Immature natural killer cell (primary cell): Measurements from ENCODE around the gene MIER1. TPM values are rescaled to one million over a fixed set of nuclear protein-coding genes. Genes with fewer than 3 reads are reported as not detected.
"Not testable (repeated sequence)": the region's sequence is repeated elsewhere in the genome, so short reads cannot be mapped to it uniquely, and the experiment has no call there.

Source experiments
- DNase-seq, 3 donors: peaks; one replicate each; pipeline ENCODE4 v3.0.0; 2022; ENCODE audit warnings: mixed read lengths in 1 of 3
- H3K27ac Mint-ChIP-seq, 6 donors: one replicate each; pipeline ENCODE4 v1.8.0; 2020; ENCODE audit warnings: mixed read lengths in 6 of 6, mild to moderate bottlenecking in 5 of 6, inconsistent platforms in 4 of 6, moderate library complexity in 3 of 6
- H3K27me3 Mint-ChIP-seq, 3 donors: one replicate each; pipeline ENCODE4 v1.8.0; 2020 to 2021; ENCODE audit warnings: low read depth in 3 of 3, mild to moderate bottlenecking in 3 of 3, mixed read lengths in 3 of 3, moderate library complexity in 3 of 3, inconsistent platforms in 1 of 3
- H3K36me3 Mint-ChIP-seq, 3 donors: one replicate each; pipeline ENCODE4 v1.8.0; 2020; ENCODE audit warnings: mixed read lengths in 3 of 3, inconsistent platforms in 2 of 3, mild to moderate bottlenecking in 2 of 3
- H3K4me1 Mint-ChIP-seq, 2 donors: one replicate each; pipeline ENCODE4 v1.8.0; 2020; ENCODE audit warnings: inconsistent platforms in 2 of 2, mild to moderate bottlenecking in 2 of 2, mixed read lengths in 2 of 2, moderate library complexity in 1 of 2
- H3K4me3 Mint-ChIP-seq, 5 donors: one replicate each; pipeline ENCODE4 v1.8.0; 2020; ENCODE audit warnings: mild to moderate bottlenecking in 5 of 5, mixed read lengths in 5 of 5, inconsistent platforms in 3 of 5, moderate library complexity in 3 of 5
- H3K9me3 Mint-ChIP-seq, 6 donors: one replicate each; pipeline ENCODE4 v1.8.0; 2020; ENCODE audit warnings: mild to moderate bottlenecking in 6 of 6, mixed read lengths in 6 of 6, inconsistent platforms in 4 of 6, moderate library complexity in 3 of 6
- polyA plus RNA-seq, 3 donors: library from polyadenylated mRNA; unstranded; fragments of 300-500 nt; fragmentation: Illumina TruSeq; gene quantifications; one replicate each; pipeline ENCODE4 v1.2.3, GENCODE V29; 2021

Gene MIER1
- 10 to 100 TPM; 24.0 to 48.7 (median 42.0) TPM for polyA plus RNA-seq

DNA sequence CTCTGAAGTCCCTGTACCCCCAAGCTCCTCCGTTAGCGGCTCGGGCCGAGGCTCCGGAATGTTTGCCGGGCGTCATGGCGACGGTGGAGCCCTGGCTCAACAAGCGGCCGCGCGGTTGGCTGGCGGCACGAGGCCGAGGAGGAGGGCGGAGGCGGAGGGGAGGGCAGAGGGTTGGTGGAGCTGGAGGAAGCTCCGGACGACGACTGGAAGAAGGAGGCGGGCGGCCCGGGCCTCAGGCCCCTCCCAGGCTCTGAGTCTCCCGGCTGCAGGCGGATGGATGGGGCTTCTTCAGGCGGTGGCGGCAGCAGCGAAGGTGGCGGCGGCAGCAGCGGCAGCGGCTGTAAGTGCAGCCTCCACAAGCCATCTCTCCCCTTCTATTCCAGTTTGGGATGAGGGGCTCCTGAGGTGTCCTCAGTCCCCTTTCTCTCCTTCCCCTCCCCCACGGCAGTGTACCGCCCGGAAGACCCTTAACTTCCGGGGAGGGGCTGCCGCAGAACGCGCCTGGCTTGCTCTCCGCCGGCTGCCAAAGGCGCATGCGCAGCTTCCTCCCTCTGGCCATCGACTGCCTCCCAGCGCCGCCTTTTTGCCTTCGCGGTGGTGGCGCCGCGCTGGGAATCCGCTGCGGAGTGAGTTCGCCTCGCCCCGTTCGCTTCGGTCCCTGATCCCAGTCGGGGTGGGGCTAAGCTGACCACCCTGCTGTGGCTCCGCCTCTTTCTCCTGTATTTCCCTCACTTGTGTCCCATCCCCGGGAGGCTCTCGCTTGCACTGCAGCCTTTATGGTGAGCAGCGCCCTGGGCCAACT is at the start of gene MIER1, which contains the start of gene DNAI4:
MIER1 (plus strand) TSS at position 235 of the 802 bp plus-strand sequence; CDS start at position 274, 39 bp downstream.
DNAI4 (minus strand) TSS at position 101 of the 802 bp plus-strand sequence; CDS start at position 76, 25 bp downstream.
- peak within 1 kb of the TSS; percentile 96 to 98 (median 96) for H3K27ac Mint-ChIP-seq
- H3K4me3 Mint-ChIP-seq: peak within 1 kb of the TSS; percentile 94 to 97 (median 96)
- H3K27me3 Mint-ChIP-seq: peaks cover 11 to 14% (median 14%) of the 10 kb centered on the region in 3 donors
- peak; percentile 99 for DNase-seq
- no peaks in the 10 kb centered on the region for H3K9me3 Mint-ChIP-seq
- no peaks in the 10 kb centered on the region for H3K36me3 Mint-ChIP-seq
- H3K4me1 Mint-ChIP-seq: peaks cover 33 to 53% of the 10 kb centered on the region in 2 donors

DNA sequence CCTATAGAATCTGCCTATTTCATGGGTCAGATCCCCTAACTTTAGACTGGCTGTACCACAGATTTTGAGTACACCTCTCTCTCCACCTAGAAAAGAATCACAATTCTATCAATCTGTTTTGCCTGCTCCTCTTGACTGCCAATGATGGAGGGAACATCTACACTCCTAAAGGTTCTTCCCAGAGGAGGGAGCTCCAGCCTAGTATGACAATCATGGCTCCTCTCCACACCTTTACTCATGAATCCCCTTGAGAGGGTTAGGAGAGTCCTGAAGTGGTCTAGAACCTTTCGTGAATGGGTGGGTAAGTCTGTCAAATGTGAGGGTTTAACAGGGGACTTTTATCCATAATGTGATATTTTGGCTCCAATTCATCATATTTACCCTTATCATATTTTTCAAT is 48.1 kb upstream of the MIER1 start:
- no peak for DNase-seq
- H3K4me1 Mint-ChIP-seq: no peaks in the 10 kb centered on the region
- no peak overlapping the region for H3K4me3 Mint-ChIP-seq
- H3K27ac Mint-ChIP-seq: no peak overlapping the region
- H3K36me3 Mint-ChIP-seq: peaks cover 0 to 5% (median 4%) of the 10 kb centered on the region in 3 donors
- peaks cover 0 to 10% (median 5%) of the 10 kb centered on the region in 6 donors for H3K9me3 Mint-ChIP-seq
- peaks cover 0 to 3% (median 3%) of the 10 kb centered on the region in 3 donors for H3K27me3 Mint-ChIP-seq

DNA sequence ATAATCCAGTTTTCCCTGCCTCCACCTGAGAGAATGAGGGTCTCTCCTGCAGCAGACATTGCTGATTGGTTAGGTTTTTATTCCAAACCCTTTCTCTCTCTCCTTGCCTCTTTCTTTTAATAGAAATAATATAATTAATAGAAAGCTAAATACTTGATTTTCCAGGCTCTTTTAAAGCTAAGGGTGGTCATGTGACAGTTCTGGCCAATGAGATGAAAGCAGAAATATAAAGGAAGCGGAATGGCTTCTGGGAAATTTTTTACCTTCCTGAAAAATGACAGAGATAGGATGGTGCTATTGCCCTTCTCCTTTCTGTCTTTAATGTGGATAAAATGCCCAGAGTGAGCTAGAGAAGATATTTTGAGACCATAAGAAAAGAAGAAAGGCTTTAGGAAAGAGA is 35.8 kb upstream of the MIER1 start:
- H3K36me3 Mint-ChIP-seq: no peaks in the 10 kb centered on the region
- H3K27ac Mint-ChIP-seq: no peak overlapping the region
- H3K9me3 Mint-ChIP-seq: no peaks in the 10 kb centered on the region
- peaks cover 0 to 3% (median 2%) of the 10 kb centered on the region in 3 donors for H3K27me3 Mint-ChIP-seq
- H3K4me1 Mint-ChIP-seq: no peaks in the 10 kb centered on the region
- H3K4me3 Mint-ChIP-seq: no peak overlapping the region
- no peak for DNase-seq

DNA sequence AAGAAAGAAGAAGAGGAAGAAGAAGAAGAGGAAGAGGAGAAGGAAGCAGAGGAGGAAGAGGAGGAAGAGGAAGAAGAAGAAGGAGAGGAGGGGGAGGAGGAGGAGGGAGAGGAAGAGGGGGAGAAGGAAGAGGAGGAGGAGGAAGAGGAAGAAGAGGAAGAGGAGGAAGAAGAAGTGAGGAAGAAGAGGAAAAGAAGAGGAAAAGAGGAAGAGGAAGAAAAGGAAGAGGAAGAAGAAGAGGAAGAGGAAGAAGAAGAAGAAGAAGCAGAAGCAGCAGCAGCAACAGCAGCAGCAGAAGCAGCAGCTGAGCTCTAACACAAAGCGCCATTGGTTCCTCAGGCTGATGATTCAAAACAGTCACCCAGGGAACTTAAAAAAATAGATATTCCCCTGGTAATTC is 34.2 kb upstream of the MIER1 start:
- DNase-seq: no peak
- Mint-ChIP-seq H3K9me3 (no peaks in the 10 kb centered on the region), H3K36me3 (no peaks in the 10 kb centered on the region), H3K4me3 (no peak overlapping the region), H3K27ac (no peak overlapping the region), H3K27me3 (peaks cover 2 to 3% (median 2%) of the 10 kb centered on the region in 3 donors), H3K4me1 (no peaks in the 10 kb centered on the region)

DNA sequence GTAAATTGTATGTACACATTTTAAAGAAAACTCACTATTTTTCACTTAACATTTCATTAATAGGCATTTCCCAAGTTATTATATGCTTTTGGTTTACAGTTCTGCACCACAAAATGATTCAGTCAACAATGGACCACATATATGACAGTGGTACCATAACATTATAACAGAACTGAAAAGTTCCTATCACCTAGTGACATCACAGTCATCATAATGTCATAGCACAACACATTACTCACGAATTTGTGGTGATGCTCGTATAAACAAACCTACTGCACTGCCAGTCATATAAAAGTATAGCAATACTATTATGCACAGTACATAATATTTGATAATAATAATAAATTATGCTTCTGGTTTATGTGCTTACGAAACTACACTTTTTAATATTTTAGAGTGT is 31.1 kb upstream of the MIER1 start:
- no peaks in the 10 kb centered on the region for H3K36me3 Mint-ChIP-seq
- no peaks in the 10 kb centered on the region for H3K9me3 Mint-ChIP-seq
- no peak overlapping the region for H3K27ac Mint-ChIP-seq

DNA sequence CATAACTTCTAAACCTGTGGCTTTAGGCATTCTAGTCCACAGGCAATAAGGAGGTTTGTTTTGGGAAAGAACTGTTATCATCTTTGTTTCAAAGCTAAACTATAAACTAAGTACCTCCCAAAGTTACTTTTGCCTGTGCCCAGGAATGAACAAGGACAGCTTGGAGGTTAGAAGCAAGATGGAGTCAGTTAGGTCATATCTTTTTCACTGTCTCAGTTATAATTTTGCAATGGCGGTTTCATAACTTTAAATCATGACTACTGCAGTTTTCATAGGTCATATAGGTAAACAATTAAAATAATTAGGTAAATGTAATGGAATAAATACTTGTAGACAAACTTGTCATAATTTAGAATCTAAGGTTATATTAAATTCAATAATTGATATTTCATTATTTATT is 9.6 kb upstream of the MIER1 start:
- H3K27ac Mint-ChIP-seq, H3K9me3 Mint-ChIP-seq, H3K4me1 Mint-ChIP-seq, DNase-seq, H3K36me3 Mint-ChIP-seq, H3K4me3 Mint-ChIP-seq, H3K27me3 Mint-ChIP-seq: not testable (repeated sequence)

More for the DNA sequence above, 31.1 kb upstream of the MIER1 start:
- no peak for DNase-seq
- H3K4me3 Mint-ChIP-seq: no peak overlapping the region
- peaks cover 2 to 4% (median 2%) of the 10 kb centered on the region in 3 donors for H3K27me3 Mint-ChIP-seq
- H3K4me1 Mint-ChIP-seq: no peaks in the 10 kb centered on the region

DNA sequence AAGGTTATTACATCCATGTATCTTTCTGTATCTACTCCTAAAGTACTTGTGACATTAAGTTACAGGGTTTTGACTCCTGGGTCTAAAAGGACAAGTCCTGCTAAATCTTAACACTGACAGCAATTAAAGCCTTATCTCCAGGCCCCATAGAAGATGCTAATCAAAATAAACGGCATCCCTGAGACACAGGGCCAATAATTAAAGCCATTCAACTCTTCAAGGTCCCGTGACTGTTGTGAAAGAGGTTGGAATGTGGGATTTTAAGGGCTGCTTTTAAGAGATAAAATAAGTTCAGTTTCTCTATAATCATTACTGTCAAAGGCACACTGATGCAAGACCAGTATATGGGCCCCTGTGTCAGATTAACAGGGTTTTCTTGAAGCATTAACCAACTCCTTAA is 8.5 kb upstream of the MIER1 start:
- Mint-ChIP-seq H3K4me3 (no peak overlapping the region), H3K27me3 (peaks cover 0 to 2% (median 0%) of the 10 kb centered on the region in 3 donors), H3K36me3 (peaks cover 0 to 8% (median 3%) of the 10 kb centered on the region in 3 donors), H3K9me3 (no peaks in the 10 kb centered on the region), H3K4me1 (no peaks in the 10 kb centered on the region), H3K27ac (no peak overlapping the region)
- DNase-seq: no peak

DNA sequence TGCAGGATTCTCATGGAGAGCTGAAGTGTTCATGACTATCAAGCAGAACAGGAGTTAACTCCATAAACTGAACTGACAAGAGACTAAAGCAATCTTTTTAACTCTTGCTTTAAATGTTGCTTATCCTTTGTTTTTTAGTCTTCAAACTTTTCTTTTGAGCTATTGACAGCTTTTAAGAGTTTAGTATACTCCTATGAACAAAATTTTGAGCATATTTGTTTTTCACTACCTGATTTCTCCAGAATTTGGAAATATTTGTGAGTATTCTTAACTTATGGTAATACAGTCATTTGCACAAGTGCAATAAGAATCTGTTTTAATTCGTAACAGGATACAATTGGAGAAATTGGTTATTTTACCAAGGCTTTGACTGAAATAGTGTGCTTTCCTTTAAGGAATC is 7.3 kb upstream of the MIER1 start:
- no peak overlapping the region for H3K4me3 Mint-ChIP-seq
- H3K27me3 Mint-ChIP-seq: peaks cover 0 to 2% (median 0%) of the 10 kb centered on the region in 3 donors
- no peak overlapping the region for H3K27ac Mint-ChIP-seq
- H3K36me3 Mint-ChIP-seq: peaks cover 0 to 8% (median 3%) of the 10 kb centered on the region in 3 donors
- no peak for DNase-seq
- H3K4me1 Mint-ChIP-seq: no peaks in the 10 kb centered on the region
- H3K9me3 Mint-ChIP-seq: no peaks in the 10 kb centered on the region

DNA sequence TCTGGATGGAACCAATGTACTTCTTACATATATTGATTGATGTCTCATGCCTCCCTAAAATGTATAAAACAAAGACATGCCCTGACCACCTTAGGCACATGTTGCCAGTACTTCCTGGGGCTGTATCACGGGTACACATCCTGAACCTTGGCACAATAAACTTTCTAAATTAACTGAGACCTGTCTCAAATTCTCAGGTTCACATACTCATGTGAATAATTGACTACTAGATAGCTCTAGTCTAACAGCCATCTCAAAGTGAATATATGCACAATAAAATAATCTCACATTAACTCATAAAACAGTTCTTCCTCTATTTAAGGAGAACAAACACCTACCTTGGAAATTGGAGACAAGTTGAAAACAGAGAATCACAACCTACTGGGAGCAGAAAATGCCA is 5.7 kb upstream of the MIER1 start:
- H3K9me3 Mint-ChIP-seq: no peaks in the 10 kb centered on the region
- H3K27ac Mint-ChIP-seq: no peak overlapping the region
- H3K4me3 Mint-ChIP-seq: no peak overlapping the region
- DNase-seq: no peak
- peaks cover 0 to 3% (median 2%) of the 10 kb centered on the region in 3 donors for H3K27me3 Mint-ChIP-seq
- H3K4me1 Mint-ChIP-seq: peaks cover 8 to 9% of the 10 kb centered on the region in 2 donors
- peaks cover 0 to 8% (median 3%) of the 10 kb centered on the region in 3 donors for H3K36me3 Mint-ChIP-seq

DNA sequence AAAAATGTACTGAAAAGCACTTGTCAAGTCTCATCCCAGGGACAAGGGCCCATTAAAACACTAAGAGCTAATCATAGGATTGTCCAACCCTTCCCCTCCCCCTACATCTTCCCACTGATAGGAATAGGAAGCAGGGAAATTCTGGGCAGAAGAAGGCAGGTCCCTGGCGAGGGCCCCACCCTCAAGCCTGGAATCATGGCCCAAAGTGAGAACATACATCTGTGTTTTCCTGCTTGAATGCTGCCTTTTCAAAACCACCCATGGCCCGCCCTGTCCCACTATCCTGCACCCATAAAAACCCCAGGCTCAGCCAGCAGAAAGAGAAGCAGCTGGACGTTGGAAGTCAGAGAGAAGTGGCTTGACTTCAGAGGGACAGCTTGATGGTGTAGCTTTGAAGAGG is 5.0 kb upstream of the MIER1 start:
- H3K27me3 Mint-ChIP-seq: peaks cover 6 to 8% (median 8%) of the 10 kb centered on the region in 3 donors
- H3K27ac Mint-ChIP-seq: no peak overlapping the region
- peaks cover 0 to 8% (median 3%) of the 10 kb centered on the region in 3 donors for H3K36me3 Mint-ChIP-seq
- peaks cover 14 to 15% of the 10 kb centered on the region in 2 donors for H3K4me1 Mint-ChIP-seq
- DNase-seq: no peak
- no peaks in the 10 kb centered on the region for H3K9me3 Mint-ChIP-seq
- H3K4me3 Mint-ChIP-seq: no peak overlapping the region

DNA sequence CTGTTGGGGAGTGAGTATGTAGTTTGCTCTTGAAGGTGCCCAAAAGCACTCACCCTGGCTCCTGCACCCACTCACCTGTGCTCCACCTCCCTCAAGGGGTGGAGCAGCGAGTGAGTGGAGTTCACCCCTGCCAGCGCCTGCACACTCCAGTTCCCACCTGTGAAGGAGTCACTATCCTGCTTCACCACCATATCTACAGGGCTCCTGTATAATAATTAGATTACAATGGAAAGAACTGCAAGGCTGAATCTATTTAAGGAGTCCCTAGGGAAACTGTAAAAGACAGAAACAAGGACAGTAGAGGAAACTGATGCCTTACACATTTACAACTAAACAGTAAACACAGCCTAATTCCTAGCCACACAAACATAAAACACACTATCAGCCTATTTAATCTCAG is 4.2 kb upstream of the MIER1 start:
- no peak for DNase-seq
- H3K9me3 Mint-ChIP-seq: no peaks in the 10 kb centered on the region
- peaks cover 0 to 8% (median 3%) of the 10 kb centered on the region in 3 donors for H3K36me3 Mint-ChIP-seq
- no peak overlapping the region for H3K4me3 Mint-ChIP-seq
- H3K27me3 Mint-ChIP-seq: peaks cover 12 to 14% (median 14%) of the 10 kb centered on the region in 3 donors
- peaks cover 17 to 20% of the 10 kb centered on the region in 2 donors for H3K4me1 Mint-ChIP-seq
- no peak overlapping the region for H3K27ac Mint-ChIP-seq

DNA sequence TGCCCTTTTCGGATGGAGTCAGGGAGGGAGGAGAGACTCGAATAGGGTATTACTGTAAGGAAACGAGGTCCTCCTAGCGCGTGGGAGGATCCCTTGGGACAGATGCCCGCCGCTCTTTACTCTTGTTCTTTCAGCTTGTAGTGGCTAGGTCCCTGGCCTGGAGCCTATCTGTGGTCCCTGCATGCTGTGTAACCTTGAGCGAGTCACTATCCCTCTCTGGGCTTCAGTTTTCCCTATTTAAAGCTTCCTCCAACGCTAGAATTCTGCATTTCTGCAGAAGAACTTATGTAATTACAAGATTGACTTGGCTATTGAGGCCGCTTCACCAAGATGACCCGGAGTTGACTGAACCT is 744 bp downstream of the MIER1 start:
- DNase-seq: no peak
- Mint-ChIP-seq H3K27ac (peak overlapping the region; percentile 96 to 98 (median 96)), H3K36me3 (no peaks in the 10 kb centered on the region), H3K27me3 (peaks cover 13 to 16% (median 16%) of the 10 kb centered on the region in 3 donors), H3K9me3 (no peaks in the 10 kb centered on the region), H3K4me3 (peak overlapping the region; percentile 94 to 97 (median 96)), H3K4me1 (peaks cover 34 to 53% of the 10 kb centered on the region in 2 donors)

DNA sequence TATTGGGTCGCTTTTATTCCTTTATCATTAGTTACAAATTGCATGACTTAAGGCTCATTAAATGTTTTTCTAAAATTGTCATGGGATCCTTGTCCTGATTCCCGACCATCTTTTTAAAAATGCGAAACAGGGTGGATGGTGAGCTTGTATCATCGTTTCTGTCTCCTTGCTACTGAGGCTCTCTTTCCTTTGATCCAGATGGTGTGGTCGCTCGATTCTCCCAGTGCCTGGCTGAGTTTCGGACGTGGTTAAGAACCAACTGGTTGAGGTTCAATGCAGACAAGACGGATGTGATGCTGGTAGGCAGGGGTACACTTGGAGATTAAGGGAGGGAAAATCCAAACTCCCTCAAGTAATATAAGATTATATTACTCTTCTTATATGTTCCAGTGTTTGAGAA is 1.2 kb downstream of the MIER1 start:
- Mint-ChIP-seq H3K4me1 (peaks cover 38 to 58% of the 10 kb centered on the region in 2 donors), H3K4me3 (peak overlapping the region; percentile 94 to 97 (median 96)), H3K36me3 (no peaks in the 10 kb centered on the region), H3K27ac (peak overlapping the region; percentile 96 to 98 (median 96)), H3K9me3 (no peaks in the 10 kb centered on the region), H3K27me3 (peaks cover 16 to 20% (median 18%) of the 10 kb centered on the region in 3 donors)
- DNase-seq: no peak

DNA sequence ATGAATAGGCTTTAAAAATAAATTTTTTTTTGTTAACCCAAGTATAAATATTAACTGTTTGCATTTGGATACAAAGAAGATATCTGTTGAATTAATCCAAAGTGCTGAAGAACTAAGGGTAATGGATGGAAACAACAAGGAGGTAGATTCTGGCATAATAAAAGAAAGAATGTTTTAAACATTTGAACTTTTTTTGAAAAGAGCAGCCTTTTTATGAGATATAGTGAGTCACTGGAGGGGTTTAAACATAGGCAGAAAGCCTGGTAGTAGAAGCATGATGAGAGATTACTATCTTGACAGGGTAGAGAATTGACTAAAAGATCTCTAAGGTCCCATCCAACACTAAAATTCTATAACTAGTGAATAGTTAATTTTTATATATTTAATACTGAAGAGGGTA is 2.7 kb downstream of the MIER1 start:
- Mint-ChIP-seq H3K27me3 (peaks cover 18 to 21% (median 21%) of the 10 kb centered on the region in 3 donors), H3K4me1 (peaks cover 53 to 73% of the 10 kb centered on the region in 2 donors), H3K27ac (peak overlapping the region in 2 of 6 donors; percentile 28 to 57), H3K4me3 (no peak overlapping the region), H3K36me3 (no peaks in the 10 kb centered on the region), H3K9me3 (no peaks in the 10 kb centered on the region)
- no peak for DNase-seq
